Measurements from ENCODE around the gene LINGO4.
A peak's percentile ranks its signal among the peaks of the same experiment; 100 is the strongest.

Gene LINGO4

GRCh38 chr1:151846062-151846568, 40.9 kb upstream of the LINGO4 start:
- no peaks in the 10 kb centered on the region for H3K4me1 ChIP-seq (ENCODE audit: control insufficient read depth, insufficient read depth, low read length)
- TF ChIP-seq ZNF132 (tag by site-specific recombination; IDR thresholded peaks at IDR 0.05; ENCODE audit: borderline replicate concordance) (no peak), ZNF660 (tag by site-specific recombination; IDR thresholded peaks at IDR 0.05) (0 out of 2 replicates have a peak, but pooled peaks have one; percentile 32), PBX3 (CRISPR knock-in tag; IDR thresholded peaks at IDR 0.05) (no peak), ZIC2 (tag by site-specific recombination; IDR thresholded peaks at IDR 0.05) (peak; percentile 62), ZNF76 (tag by site-specific recombination; IDR thresholded peaks at IDR 0.05; ENCODE audit: borderline replicate concordance, low read depth) (no peak), ZNF529 (tag by site-specific recombination; IDR thresholded peaks at IDR 0.05; ENCODE audit: insufficient replicate concordance) (no peak)
- H3K9me3 ChIP-seq (ENCODE audit: control insufficient read depth, insufficient read depth, low read depth, low read length) = no peaks in the 10 kb centered on the region
- no peaks in the 10 kb centered on the region for H3K36me3 ChIP-seq (ENCODE audit: control insufficient read depth in 2 of 2, insufficient read depth in 1 of 2, low read length in 2 of 2)
- no peak overlapping the region for H3K4me3 ChIP-seq (ENCODE audit: low read depth, low read length)
- no peak overlapping the region for H3K27ac ChIP-seq (ENCODE audit: extremely low read depth, low read depth, low read length)
- ChIA-PET CTCF (interaction anchor here (0.6 to 1.7 kb wide), 4 partner anchors 9 to 1317 kb away, joined by 3 to 11 read pairs (median 3); partner anchors contain the start of gene LCE2A), POLR2A (interaction anchor here (0.5 kb wide), 1 partner anchor 8 kb away, joined by 5 read pairs; no protein-coding TSS in a partner anchor)

- no peak overlapping the region for H3K27ac ChIP-seq (ENCODE audit: extremely low read depth, low read depth, low read length)
- H3K9me3 ChIP-seq (ENCODE audit: control insufficient read depth, insufficient read depth, low read depth, low read length) = no peaks in the 10 kb centered on the region
- H3K4me3 ChIP-seq (ENCODE audit: low read depth, low read length) = no peak overlapping the region
- ChIA-PET POLR2A (no interaction called here), CTCF (interaction anchor here (0.6 to 0.8 kb wide), 2 partner anchors 36 to 55 kb away, joined by 3 read pairs; no protein-coding TSS in a partner anchor)
- no peaks in the 10 kb centered on the region for H3K36me3 ChIP-seq (ENCODE audit: control insufficient read depth in 2 of 2, insufficient read depth in 1 of 2, low read length in 2 of 2)
- no peaks in the 10 kb centered on the region for H3K4me1 ChIP-seq (ENCODE audit: control insufficient read depth, insufficient read depth, low read length)
- TF ChIP-seq ZFP37 (tag by site-specific recombination; IDR thresholded peaks at IDR 0.05) (no peak), ZNF514 (tag by site-specific recombination; IDR thresholded peaks at IDR 0.05) (no peak), GLIS2 (tag by site-specific recombination; IDR thresholded peaks at IDR 0.05) (no peak), PRDM4 (tag by site-specific recombination; IDR thresholded peaks at IDR 0.05) (no peak), ZNF174 (tag by site-specific recombination; IDR thresholded peaks at IDR 0.05) (no peak), ZNF138 (tag by site-specific recombination; IDR thresholded peaks at IDR 0.05; ENCODE audit: borderline replicate concordance) (no peak), ZNF274 (IDR thresholded peaks at IDR 0.05; ENCODE audit: low read length) (no peak), ZNF274 (tag by site-specific recombination; IDR thresholded peaks at IDR 0.05; ENCODE audit: borderline replicate concordance) (no peak), ZBTB11 (tag by site-specific recombination; conservative IDR thresholded peaks at IDR 0.05; ENCODE audit: low read depth) (no peak), ZNF140 (tag by site-specific recombination; IDR thresholded peaks at IDR 0.05) (no peak), ZNF280C (tag by site-specific recombination; IDR thresholded peaks at IDR 0.05) (no peak), GLI4 (tag by site-specific recombination; IDR thresholded peaks at IDR 0.05) (no peak), INSM2 (tag by site-specific recombination; IDR thresholded peaks at IDR 0.05) (no peak), ZNF423 (tag by site-specific recombination; IDR thresholded peaks at IDR 0.05) (no peak), ZNF341 (tag by site-specific recombination; IDR thresholded peaks at IDR 0.05; ENCODE audit: low read depth) (no peak), ZNF248 (tag by site-specific recombination; IDR thresholded peaks at IDR 0.05) (no peak), ZNF16 (tag by site-specific recombination; IDR thresholded peaks at IDR 0.05; ENCODE audit: low read depth) (no peak)
These were observed 38.2 kb upstream of the LINGO4 start for GRCh38 chr1:151843398-151843797.

All from HEK293 (cell line).